ENCODE results near the gene TMEM144.
"Not testable (repeated sequence)": the region's sequence is repeated elsewhere in the genome, so short reads cannot be mapped to it uniquely, and the experiment has no call there.

The TMEM144 gene

DNA sequence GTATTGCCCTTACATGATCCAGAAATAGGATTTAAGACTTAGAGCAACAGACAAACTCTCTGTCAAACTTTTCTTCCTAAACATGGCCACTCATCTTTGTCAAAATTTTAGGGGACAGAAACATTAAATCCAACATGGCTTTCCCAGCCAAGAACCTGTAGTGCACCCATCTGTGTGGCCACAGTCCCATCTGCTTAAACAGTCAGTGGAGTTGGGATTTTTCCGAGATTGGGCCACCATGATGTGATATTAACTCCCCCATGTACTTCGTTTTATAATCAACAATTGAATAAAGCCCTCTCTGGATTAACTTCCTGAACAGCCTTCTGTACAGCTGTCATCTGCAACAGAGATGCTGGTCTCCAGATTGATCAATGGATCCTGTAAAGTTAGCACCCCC is 28.9 kb downstream of the TMEM144 start:
- no peak for DNase-seq

DNA sequence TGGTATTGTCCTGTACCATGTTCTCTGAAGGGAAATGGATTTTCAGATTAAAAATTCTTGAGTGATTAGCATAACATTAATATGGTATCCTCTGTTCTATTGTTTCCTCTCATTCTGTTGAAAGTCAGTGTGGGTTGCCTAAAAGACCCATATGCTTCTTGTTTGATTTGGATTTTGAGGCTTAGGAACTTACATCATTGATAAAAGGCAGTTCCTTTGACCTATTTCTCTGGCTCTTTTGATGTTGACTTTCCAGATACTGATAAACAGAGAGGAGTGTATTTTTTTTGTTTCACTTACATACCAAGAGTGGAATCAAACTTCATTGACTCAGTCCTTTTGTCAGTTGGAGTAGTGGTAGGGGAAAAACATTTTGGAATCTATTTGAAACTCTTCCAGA is 32.8 kb downstream of the TMEM144 start:
- DNase-seq: no peak

DNA sequence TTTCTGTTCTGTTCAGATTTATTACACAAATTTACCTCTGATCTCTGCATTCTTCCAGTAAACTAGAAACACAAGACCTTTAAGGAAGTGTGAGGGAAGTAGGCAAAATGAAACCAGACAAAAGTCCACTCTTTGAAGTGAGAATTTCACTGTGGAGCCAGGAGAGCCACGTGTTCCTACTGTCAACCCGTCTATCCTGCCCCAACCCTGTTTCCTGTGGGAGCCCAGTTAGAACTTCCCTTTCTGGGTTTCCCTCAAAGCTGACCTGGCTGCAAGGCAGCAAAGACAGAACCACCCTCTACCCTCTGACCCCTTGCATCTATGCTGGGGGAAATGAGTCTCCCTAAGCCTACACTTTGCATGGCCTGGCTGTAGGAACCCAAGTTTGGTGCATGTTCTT is 40.0 kb downstream of the TMEM144 start:
- no peak for DNase-seq

DNA sequence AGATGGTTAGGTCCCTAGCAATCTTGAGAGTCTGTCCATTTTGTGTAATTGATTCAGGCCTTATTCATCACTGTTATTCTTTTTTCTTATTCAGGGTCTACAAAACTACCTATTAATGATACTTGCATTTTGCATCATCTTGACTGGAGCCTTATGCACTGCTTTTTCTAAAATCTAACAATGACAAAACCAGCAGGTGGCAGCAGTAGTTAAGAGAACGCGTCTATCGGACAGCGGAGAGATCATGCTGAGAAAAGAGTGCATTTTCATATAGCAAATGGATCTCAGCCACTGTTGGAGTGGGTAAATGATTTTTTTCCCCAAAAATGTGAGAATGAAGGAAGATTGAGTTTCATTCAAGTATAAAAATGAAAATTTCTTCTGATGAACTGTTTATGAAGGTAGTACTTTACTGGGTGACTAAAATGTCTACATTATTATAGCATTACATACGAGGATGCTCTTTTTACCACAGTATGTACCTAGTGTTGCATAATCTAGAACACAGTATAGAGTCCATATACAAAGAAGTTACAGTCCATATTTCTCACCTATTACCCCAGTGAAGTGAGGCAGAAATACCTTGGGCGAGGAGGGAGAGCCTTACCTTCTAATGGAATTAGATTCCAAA is 43.2 kb downstream of the TMEM144 start:
- DNase-seq: no peak

DNA sequence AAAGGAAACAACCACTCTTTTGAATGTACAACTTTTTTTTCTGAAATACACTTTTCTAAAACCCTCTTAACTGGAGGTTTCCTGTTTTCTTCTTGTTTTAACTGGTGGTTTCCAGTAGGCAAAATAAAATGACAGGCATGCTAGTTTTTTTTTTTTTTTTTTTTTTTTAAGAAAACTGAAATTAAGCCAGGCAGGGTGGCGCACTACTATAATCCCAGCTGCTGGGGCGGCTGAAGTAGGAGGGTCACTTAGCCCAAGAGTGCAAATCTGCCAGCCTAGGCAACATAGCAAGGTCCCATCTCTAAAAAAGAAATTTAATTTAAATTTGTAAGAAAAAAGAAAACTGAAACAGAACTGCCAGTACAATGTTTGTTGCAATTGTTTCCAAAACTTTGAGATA is 44.0 kb downstream of the TMEM144 start:
- no peak for DNase-seq

DNA sequence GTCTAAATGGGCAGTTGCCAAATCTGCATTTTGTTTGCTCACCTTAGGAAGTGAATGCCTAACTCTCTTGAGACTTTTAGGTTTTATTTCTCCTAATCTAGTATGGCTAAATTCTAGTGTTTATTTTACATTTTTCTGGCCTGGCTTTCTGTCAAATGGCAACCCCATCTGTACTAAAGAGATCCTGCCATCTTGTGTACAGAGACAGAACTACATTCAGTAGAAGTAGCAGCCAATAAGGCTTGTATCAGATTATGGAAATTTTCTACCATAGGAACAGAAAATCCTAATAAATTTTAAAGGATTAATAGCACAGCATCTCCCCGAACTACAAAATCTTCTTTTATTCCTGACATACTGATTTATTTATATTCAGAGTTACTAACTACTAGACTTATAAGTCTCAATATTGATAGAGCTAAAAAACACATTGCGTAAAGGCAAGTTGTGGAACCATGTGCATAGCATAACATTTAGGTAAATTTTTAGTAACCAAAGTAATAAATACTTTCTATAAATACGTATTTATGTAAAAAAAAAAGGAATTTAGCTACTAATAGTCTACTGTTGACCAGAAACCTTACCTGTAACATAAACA is 45.5 kb downstream of the TMEM144 start:
- DNase-seq: no peak

DNA sequence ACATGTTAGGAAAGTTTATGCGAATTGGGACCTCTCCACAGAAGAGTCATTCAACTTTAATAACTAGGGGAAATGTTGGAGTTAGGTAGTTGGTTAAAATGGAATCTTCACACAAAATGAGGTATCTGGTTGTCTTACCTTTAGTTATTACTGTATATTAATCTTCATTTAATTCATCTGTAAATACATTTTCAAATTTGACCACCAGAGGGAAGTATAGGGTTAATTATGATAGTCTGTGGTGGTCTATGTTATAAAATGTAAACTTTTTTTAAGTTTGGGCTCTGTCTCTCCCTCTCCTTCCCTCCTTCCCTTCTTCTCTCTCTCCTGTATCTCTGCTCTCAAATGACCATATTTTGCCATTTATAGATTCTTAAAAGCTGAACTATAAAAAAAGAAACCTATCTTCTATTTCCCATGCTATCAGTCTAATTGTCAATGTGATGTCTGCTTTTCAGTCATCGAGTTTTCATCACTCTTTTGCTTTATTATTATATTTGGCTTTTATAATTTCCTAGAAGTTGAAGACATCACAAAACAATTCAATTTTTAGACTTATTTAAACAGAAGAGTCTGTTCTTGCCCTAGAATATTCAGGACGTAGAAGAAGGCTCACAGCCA is 49.8 kb downstream of the TMEM144 start:
- DNase-seq: no peak

DNA sequence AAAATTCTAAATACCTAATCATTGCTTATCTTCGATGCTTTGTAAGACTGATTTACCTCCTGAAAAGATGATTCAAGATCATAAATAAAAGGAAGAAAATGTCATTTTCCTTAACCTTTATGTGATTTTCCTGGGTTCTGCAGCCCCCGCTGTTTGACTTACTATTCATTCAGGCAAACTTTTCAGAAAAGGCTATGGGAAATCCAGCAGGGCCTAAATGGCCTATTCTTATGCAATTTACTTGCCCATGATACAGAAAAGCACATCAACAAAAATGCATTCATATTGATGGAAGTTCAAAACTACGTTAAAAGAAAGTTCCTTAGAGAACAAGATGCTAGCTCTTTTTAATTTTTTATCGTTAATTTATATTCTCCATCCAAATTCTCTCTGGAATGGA is 51.2 kb downstream of the TMEM144 start:
- DNase-seq: no peak

DNA sequence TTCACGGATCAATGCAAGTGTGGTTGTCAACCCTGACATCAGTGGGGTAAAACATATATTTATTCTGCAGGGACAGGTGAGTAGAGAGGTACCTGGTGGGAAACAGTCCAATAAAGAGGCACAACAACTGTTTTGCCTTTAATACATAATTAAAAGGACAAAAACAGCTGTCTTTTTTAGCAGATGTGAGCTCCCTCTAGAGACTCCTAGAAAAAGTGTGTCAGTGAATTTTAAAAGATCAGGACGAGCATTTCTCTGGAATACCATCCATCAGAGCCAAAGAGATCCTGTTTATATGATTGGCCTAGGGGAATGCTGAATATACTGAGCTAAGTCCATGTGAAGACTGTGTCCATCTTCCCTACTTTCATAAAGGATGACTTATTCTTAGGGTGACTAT is 58.3 kb downstream of the TMEM144 start:
- DNase-seq: no peak

DNA sequence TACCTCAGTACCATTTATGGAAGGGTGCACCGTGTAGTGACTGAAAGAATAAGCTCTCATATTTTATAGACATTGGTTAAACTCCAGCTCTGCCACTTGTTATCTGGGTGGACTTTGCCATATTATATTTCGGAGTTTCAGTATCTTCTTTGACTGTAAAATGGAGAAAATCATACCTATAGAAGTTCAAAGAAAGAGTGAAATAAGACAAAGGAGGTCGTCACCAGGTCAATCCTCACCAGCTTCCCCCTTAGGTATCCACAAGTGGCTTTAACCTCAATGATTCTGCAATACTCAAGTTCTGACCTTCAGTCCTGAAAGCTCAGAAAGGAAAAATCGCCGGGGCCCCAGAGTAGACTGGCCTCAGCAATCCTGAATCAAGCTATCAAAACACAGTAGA is 64.3 kb downstream of the TMEM144 start:
- DNase-seq: no peak

DNA sequence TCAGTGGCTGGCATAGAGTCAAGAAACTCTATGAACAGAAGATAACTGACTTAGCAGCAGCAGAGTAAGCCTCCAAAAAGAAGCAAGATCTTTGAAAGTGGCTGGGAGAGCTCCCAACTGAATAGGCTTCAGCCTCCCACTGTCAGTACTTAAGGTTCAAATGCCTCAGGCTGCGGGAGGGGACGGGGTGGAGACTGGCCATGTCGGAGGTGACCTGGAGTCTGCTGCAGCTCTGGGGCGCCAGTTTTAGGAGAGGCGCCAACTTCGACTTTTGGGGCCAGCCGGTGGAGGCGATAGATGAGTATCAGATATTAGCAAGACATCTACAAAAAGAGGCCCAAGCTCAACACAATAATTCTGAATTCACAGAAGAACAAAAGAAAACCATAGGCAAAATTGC is 67.3 kb downstream of the TMEM144 start:
- DNase-seq: no peak

DNA sequence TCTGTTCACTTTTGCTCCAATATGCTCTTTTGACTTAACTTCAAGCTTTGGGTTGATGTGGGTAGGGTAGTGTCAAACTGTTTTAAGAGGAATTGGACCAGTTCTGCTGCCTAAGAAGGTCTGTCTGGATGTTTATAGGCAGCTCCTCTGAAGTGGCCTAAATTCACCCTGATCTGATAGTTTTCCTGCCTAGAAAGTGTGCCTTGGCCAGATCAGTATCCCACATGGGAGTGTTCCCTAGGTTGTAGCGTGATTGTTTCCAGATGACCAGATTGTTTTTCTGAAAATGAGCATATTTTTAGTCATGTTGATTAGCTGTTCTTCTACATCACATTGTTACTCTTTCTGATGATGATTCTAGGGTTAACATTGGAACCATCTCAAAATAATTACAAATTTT is 68.8 kb downstream of the TMEM144 start:
- not testable (repeated sequence) for DNase-seq

DNA sequence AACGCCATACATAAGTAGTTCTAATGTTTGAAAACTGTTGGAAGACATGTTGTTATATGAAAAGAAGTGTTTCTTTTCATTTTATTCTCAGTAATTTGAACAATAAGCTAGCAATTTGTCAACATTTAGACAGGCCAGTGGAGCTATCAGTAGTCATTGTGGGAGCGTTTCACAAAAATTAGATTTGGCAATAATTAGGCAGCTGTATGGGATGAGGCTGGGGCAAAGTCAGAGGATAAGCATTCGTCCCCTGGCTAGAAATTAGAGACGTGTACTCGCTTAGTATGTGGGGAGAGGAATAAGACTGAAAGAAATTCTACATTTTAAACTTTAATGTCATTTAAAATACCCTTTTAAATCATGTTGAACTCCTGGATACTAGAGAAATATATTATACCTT is 70.6 kb downstream of the TMEM144 start:
- DNase-seq: no peak

DNA sequence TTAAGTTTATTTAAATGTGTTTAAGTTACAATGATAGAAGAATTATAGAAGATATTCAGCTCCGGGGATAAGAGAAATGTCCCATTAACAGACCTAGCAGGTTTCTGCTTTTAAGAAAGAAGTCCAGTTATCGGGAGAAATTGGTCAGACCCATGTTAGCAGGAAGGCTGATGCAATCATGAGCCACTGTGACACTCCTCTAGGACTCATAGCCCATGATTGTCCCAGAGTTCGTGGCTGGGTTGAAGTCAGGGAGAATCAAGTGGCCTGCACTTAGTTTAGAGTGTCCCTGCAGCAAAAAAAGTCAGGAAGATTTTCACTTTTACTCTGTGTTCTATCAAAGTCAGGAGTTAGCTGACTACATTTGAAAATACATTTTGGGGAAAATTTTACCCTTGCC is 72.0 kb downstream of the TMEM144 start:
- no peak for DNase-seq

DNA sequence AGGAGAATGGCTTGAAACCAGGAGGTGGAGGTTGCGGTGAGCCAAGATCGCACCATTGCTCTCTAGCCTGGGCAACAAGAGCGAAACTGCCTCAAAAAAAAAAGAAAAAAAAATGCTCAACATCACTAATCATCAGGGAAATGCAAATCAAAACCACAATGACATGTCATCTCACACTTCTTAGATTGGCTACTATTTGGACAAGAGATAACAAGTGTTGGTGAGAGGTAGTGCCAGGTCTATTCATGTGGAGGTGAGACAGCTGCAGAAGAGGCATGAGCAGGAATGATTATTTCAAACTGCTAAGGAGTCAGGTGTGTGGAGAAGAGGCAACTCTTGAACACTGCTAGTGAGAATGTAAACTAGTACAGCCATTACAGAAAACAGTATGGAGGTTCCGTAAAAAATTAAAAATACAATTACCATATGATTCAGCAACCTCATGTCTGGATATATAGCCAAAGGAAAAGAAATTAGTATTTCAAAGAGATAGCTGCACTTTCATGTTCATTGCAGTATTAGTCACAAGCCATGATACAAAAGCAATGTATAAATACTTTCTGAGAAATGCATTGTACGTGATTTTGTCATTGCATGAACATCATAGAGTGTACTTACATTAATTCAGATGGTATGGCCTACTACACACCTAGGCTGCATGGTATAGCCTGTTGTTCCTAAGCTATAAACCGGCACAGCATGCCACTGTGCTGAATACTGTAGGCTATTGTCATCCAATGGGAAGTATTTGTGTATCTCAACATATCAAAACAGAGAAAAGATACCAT is 75.3 kb downstream of the TMEM144 start:
- no peak for DNase-seq

DNA sequence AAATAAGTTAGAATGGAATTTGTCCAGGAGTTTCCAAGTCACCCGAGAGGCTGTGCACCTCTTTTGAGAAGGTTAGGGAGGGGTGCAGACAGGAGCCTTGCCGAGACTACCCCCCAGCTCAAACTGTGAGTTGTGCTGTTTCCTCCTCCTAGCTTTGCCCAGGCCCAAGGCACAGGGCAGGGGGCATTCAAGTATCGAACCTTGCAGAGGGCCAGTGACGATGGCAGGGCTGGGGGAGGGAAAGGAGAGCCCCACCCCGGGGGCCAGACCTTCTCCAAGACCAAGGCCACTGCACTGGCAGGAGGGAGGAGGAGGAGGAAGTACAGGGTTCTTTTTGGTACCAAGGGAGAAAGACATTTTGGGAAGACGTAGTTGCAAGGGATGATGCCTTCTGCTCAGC is 80.6 kb downstream of the TMEM144 start:
- DNase-seq: no peak

DNA sequence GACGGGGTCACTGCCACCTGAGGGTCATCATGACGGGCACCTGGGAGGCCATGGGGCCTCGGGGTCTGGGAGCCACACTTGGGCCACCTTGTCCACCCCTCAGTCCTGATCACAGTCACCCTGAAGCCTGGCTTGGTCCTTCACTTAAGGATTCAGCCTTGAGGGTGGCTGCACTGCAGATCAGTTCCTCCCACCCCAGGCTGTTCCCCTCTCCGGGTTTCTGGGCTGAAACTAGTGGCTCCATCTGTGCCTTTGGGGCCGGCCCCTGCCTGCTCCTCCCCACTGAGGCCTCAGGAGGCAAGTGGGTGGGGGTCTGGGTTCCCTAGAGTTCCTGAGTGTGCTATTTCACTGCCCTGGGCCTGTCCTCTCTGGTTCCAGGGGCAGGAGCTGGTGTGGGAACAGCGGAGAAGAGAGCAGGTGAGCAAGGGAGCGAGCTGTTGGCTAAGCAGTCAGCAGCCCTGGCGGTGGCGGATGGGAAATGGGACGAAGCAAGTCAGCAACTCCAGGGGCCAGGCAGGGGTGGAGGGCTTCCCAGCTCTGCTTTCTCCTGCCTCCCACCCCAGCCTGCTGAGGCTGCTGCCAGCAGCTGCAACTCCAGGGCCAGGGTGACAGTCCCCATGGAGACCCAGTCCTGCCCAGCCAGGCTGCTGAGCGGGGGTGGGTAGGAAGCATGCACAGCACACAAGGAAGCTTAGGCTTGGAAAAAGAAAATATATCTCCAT is 81.2 kb downstream of the TMEM144 start:
- no peak for DNase-seq

DNA sequence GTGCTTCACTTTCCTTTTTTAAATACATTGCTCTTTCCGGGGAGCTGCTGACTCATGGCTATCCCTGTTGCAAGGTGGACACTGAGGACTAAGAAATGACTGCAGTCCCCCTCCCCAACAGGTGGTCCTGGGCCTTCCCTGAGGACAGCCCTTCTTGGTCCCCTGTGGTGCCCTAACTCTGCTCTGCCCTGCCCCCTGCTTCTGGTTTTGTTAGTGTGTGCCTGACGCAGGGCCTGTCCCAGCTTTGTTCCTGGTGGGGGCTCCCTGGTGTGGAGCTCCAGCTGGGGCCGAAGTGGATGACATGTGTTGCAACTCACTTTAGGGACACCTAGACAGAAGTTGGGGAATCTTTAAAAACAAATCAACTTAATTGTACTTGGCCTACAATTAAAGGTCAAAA is 81.9 kb downstream of the TMEM144 start:
- DNase-seq: no peak

DNA sequence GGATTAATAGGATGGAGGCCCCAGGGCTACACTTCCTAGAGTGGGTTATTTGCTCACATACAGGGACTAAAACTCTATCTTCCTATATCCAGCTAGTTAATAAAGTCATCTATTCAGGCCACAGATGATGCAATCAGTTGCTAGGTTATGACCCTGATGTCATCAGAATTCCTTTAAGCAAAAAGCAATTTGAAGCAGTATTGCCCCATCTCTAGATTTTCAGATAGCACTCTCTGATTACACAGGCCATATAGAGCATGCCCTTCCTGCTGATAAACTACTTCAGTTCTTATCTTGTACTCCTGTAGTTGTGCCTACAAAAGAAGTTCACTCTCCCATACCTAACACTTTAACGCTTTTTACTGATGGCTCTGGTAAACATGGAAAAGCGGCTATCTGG is 84.8 kb downstream of the TMEM144 start:
- DNase-seq: no peak

DNA sequence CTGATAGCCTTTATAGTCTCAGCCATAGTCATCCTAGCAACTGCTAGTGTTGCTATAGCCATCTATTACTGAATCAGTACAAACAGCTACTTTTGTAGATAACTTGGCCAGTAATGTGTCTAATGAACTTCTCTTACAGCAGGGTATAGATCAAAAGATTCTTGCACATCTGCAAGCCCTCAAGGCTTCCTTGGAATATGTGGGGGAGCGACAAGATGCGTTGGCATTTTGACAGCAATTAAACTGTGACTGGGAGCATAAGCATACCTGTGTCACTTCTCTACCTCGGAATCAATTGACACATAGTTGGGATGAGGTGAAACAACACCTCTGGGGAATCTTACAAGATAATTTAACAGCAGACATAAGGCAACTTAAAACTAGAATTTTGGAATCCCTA is 87.6 kb downstream of the TMEM144 start:
- no peak for DNase-seq

DNA sequence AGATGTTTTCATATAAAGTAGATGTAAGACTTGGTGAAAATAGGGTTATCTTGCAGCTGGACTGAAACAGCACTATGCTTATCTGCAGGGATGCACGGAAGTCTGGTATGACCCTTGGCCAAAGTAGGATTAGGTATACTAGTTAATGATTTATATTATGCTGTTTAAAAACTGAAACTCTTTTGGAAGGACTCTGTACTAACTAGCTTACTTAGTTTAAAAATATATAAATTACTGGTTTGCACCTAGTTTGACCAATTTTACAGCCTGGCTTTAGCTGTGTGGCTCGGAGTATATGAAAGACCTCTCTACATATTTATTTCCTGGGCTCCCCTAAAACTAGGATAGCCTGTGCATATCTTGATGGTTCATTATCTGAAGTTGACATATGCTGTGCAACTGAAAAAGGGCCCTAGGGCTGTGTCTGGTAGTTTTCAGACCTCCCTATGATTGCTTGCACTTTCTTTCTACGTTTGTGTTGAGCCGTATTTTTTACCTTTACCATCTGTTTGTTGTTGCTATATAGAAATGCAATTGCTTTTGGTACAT is 89.2 kb downstream of the TMEM144 start:
- DNase-seq: no peak

DNA sequence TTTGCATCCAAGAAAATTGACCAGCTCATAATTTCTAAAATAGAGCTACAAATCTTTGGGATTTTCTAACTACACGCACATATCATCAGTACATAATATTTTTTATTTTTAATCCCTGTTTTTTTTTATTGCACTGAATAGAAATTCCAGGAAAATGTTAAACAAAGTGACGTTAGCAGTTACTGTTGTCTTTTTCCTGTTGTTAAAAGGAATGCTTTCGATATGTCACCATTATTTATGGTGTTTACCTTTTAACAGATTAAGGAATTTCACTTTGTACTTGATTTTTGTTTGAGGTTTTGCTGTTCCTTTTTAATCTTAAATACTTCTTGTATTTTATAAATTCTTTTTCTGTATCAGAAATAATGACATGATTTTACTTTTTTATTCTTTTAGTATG is 89.7 kb downstream of the TMEM144 start:
- DNase-seq: no peak
